Activated CD8-positive, alpha-beta memory T cell treated with anti-CD3 and anti-CD28 coated beads, Interleukin-2, amount 10 ng/mL, durations not matched to agents 7 days and 5 days (primary cell): ENCODE results near the gene SLC31A1. TPM values are rescaled to one million over a fixed set of nuclear protein-coding genes. Genes with fewer than 3 reads are reported as not detected.

ENCODE experiments used
- ATAC-seq: fragments of 150-1000 bp; cut with Tn5 transposase; one replicate; pipeline ENCODE4 v1.10.0; 2021; ENCODE audit warnings: moderate library complexity
- CTCF ChIA-PET: fragments of 350-600 bp; sonication (Branson Sonifier 250); formaldehyde crosslinking; loops from one replicate; lab custom pipeline; 2021; ENCODE audit warnings: antibody characterized with exemption; lab: Charles Lee
- DNase-seq: peaks from one replicate; pipeline ENCODE4 v3.0.0-alpha.2; 2020
- H3K27ac Mint-ChIP-seq: one replicate; pipeline ENCODE4 v1.8.0; 2021; ENCODE audit warnings: mild to moderate bottlenecking, mixed read lengths
- H3K27me3 Mint-ChIP-seq: one replicate; pipeline ENCODE4 v1.8.0; 2021; ENCODE audit warnings: mixed read lengths
- H3K36me3 Mint-ChIP-seq: one replicate; pipeline ENCODE4 v1.8.0; 2021; ENCODE audit warnings: mild to moderate bottlenecking, mixed read lengths
- H3K4me1 Mint-ChIP-seq: one replicate; pipeline ENCODE4 v1.8.0; 2021; ENCODE audit warnings: mixed read lengths
- H3K4me3 Mint-ChIP-seq: one replicate; pipeline ENCODE4 v1.8.0; 2021; ENCODE audit warnings: mild to moderate bottlenecking, moderate library complexity, mixed read lengths
- H3K9me3 Mint-ChIP-seq: one replicate; pipeline ENCODE4 v1.8.0; 2022; ENCODE audit warnings: low read depth, mixed read lengths
- total RNA-seq, 2 experiments: library from RNA; stranded (reverse); gene quantifications; one replicate each; pipeline ENCODE4 v1.2.3, GENCODE V29; 2021

SLC31A1 gene
- total RNA-seq, 2 experiments from 2014 or later: 8.7 to 12.2 TPM

DNA sequence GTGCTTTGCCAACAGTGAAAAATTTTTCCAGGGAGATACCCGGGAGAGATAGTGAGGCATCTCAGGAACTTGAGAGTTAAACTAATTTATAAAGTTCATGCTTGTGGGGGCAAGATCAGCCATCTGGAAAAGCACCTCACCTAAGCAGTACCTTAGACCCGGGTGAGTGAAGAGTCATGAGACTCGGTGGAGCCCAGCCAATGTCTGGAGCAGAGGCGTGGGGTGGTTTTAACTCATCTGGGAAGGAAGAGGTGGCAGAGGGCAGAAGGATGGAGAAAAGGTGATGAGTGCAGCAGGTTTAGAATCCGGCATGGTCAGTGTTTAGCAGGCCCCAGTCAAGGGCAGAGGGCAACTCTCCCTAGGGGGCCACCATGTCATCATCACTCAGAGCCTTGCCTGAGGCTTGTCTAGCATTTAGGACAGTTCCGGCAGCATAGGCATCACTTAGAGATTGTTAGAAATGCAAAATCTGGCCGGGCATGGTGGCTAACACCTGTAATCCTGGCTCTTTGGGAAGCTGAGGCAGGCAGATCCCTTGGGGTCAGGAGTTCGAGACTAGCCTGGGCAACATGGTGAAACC is 86.1 kb downstream of the SLC31A1 start:
- Mint-ChIP-seq H3K27me3 (peaks cover 9% of the 10 kb centered on the region), H3K36me3 (no peaks in the 10 kb centered on the region), H3K27ac (no peak overlapping the region), H3K4me3 (no peak overlapping the region), H3K4me1 (no peaks in the 10 kb centered on the region), H3K9me3 (no peaks in the 10 kb centered on the region)
- ATAC-seq (no peak), DNase-seq (no peak)
- CTCF ChIA-PET: no interaction called here

DNA sequence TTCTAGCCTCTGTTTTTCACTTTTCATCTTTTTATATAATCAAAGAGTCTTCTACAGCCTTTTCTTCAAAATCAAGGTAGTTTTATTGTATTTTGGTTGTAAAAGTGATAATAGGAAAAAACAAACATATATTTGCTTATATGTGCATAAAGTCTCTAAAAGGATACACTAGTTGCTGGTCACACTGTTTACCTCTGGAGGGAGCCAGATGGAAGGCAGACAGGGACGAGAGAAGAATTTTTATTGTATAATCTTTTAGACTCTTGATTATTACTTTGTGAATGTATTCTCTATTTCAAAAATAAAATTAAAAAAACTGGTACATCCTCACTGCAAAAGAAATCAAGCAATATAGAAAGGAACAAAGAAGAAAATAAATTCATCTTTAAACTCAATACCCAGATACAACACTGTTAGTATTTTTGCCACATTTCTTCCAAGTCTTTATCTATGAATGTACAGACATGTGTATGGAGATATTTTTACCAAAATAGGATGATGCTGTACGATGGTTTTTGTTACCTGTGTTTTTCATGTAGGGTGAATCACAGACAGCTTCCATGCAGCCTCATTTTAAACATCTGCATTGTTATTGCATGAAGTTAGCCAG is 88.0 kb downstream of the SLC31A1 start:
- CTCF ChIA-PET: interaction anchor here (0.6 to 2.0 kb wide), 9 partner anchors 28 to 351 kb away, joined by 3 to 6 read pairs (median 3); partner anchors contain the start of genes ALAD, C9orf43 and POLE3
- Mint-ChIP-seq H3K9me3 (no peaks in the 10 kb centered on the region), H3K4me1 (no peaks in the 10 kb centered on the region), H3K36me3 (no peaks in the 10 kb centered on the region), H3K27me3 (peaks cover 3% of the 10 kb centered on the region), H3K27ac (no peak overlapping the region), H3K4me3 (no peak overlapping the region)
- DNase-seq (peak; percentile 51), ATAC-seq (peak; percentile 55)

DNA sequence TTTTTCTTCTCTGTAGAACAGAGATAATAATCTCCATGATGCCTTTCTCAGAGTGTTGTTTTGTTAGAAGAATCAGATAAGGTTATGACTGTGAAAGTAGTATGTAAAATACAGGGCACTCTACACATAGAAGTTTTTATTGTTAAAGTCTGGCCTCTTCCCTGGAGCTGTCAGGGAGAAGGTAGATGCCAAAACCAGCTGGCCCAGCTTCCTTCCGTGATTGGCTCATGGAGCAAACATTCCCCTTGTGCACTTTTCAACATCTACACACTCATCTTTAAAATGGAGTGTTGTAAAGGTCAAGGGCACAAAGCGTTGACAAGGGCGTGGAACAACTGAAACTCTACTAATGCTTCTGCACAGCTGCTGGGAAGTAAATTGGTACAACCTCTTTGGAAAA is 89.2 kb downstream of the SLC31A1 start:
- no peaks in the 10 kb centered on the region for H3K36me3 Mint-ChIP-seq
- no peak overlapping the region for H3K4me3 Mint-ChIP-seq
- H3K27me3 Mint-ChIP-seq: peaks cover 3% of the 10 kb centered on the region
- H3K9me3 Mint-ChIP-seq: no peaks in the 10 kb centered on the region
- H3K27ac Mint-ChIP-seq: no peak overlapping the region
- no peaks in the 10 kb centered on the region for H3K4me1 Mint-ChIP-seq
- DNase-seq (no peak), ATAC-seq (no peak)
- CTCF ChIA-PET: interaction anchor here (0.9 to 2.0 kb wide), 6 partner anchors 17 to 350 kb away, joined by 3 to 6 read pairs (median 4); partner anchors contain the start of gene ALAD

DNA sequence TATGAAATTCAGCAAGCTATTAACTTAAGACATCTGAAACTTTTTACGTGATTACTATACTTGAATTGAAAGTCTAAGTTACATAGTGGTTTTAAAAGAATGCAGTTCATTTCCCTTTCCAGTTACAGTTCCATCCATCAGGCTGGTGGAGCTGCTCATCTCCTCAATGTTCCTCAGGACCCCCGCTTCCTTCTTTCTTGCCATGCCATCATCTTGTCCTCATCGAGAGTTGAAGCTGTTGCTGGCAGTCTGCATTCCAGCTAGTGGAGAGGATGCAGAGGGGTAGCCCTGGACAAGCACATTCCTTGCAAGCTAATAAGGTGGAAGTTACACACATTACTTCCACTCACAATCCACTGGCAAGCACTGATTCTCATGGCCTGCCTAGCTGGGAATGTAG is 90.6 kb downstream of the SLC31A1 start:
- ATAC-seq (no peak), DNase-seq (no peak)
- CTCF ChIA-PET: interaction anchor here (2.1 to 2.5 kb wide), 2 partner anchors 89 to 346 kb away, joined by 6 to 10 read pairs; partner anchors contain the start of gene ALAD
- H3K27ac Mint-ChIP-seq: no peak overlapping the region
- H3K9me3 Mint-ChIP-seq: no peaks in the 10 kb centered on the region
- H3K27me3 Mint-ChIP-seq: peaks cover 4% of the 10 kb centered on the region
- H3K4me3 Mint-ChIP-seq: no peak overlapping the region
- no peaks in the 10 kb centered on the region for H3K4me1 Mint-ChIP-seq
- H3K36me3 Mint-ChIP-seq: no peaks in the 10 kb centered on the region

- CTCF ChIA-PET: interaction anchor here (0.7 to 2.5 kb wide), 3 partner anchors 37 to 342 kb away, joined by 3 to 6 read pairs (median 4); partner anchors contain the start of gene ALAD
- no peaks in the 10 kb centered on the region for H3K4me1 Mint-ChIP-seq
- H3K36me3 Mint-ChIP-seq: no peaks in the 10 kb centered on the region
- ATAC-seq (no peak), DNase-seq (no peak)
- no peak overlapping the region for H3K4me3 Mint-ChIP-seq
- H3K27me3 Mint-ChIP-seq: peaks cover 4% of the 10 kb centered on the region
- no peaks in the 10 kb centered on the region for H3K9me3 Mint-ChIP-seq
- H3K27ac Mint-ChIP-seq: no peak overlapping the region
These were observed 91.9 kb downstream of the SLC31A1 start for GRCh38 chr9:113313261-113313660.

Other genes starting within 250 kb of the SLC31A1 start
- under 1 TPM in 1 of 2 experiments, not detected in 1; 0.44 TPM for gene ZNF883, start 209.4 kb upstream of the SLC31A1 start, total RNA-seq
- 1 to 10 TPM in 1 of 2 experiments, under 1 TPM in 1; 0.77 to 1.1 TPM for gene ZFP37, start 164.8 kb upstream of the SLC31A1 start, total RNA-seq
- 1 to 10 TPM; 2.9 to 4.2 TPM for gene SLC31A2, start 70.5 kb upstream of the SLC31A1 start, total RNA-seq
- gene FKBP15, start 267 bp upstream of the SLC31A1 start, total RNA-seq: 10 to 100 TPM; 40.4 to 42.8 TPM
- 10 to 100 TPM; 25.6 to 33.6 TPM for gene CDC26, start 54.0 kb downstream of the SLC31A1 start, total RNA-seq
- 10 to 100 TPM; 34.0 to 43.4 TPM for gene PRPF4, start 54.1 kb downstream of the SLC31A1 start, total RNA-seq
- gene RNF183, start 81.8 kb downstream of the SLC31A1 start, total RNA-seq: not detected
- 1 to 10 TPM; 1.1 TPM for gene WDR31, start 118.7 kb downstream of the SLC31A1 start, total RNA-seq
- 1 to 10 TPM; 6.0 to 7.2 TPM for gene BSPRY, start 128.0 kb downstream of the SLC31A1 start, total RNA-seq
- gene HDHD3, start 155.4 kb downstream of the SLC31A1 start, total RNA-seq: 10 to 100 TPM; 15.8 to 16.4 TPM
- 10 to 100 TPM; 27.5 to 29.0 TPM for gene ALAD, start 179.7 kb downstream of the SLC31A1 start, total RNA-seq
- gene POLE3, start 189.1 kb downstream of the SLC31A1 start, total RNA-seq: 10 to 100 TPM; 55.0 to 72.7 TPM
- under 1 TPM; 0.16 to 0.41 TPM for gene C9orf43, start 189.2 kb downstream of the SLC31A1 start, total RNA-seq
- gene RGS3, start 242.2 kb downstream of the SLC31A1 start, total RNA-seq: 10 to 100 TPM; 57.1 to 76.4 TPM